Measurements from ENCODE around the gene EPHB4. TPM values are rescaled to one million over a fixed set of nuclear protein-coding genes. Genes with fewer than 3 reads are reported as not detected.

Gene EPHB4
- total RNA-seq, 1 experiment from 2014 or later: 135 TPM

DNA sequence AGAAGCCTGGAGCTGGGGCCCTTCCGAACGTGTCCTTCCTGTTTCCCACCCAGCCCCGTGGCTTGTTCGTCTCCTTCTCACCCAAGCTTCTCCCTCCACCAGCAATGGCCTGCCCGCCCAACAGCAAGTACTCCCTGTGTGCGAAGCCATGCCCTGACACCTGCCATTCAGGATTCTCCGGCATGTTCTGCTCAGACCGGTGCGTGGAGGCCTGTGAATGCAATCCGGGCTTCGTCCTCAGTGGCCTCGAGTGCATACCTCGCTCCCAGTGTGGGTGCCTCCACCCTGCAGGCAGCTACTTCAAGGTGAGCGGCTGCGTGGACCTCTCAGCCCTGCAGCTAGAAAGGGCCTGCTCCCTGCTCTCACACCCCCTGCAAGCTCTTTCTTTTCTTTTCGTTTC, 62.1 kb downstream of the EPHB4 start:
- no peak overlapping the region for H4K8ac ChIP-seq (replicated peaks; ENCODE audit: insufficient read length, low read depth, low read length)
- H3K14ac ChIP-seq (ENCODE audit: insufficient read depth, low read length): no peak overlapping the region; the same call in 1 of the 2 replicates
- no peak overlapping the region for H2AFZ ChIP-seq (ENCODE audit: low read length)
- H3K9me3 ChIP-seq (ENCODE audit: control insufficient read depth, low read depth, low read length): no peaks in the 10 kb centered on the region
- H3K27ac ChIP-seq (ENCODE audit: insufficient read length, low read depth, low read length): no peak overlapping the region
- H3K27me3 ChIP-seq (ENCODE audit: insufficient read depth, low read length): no peaks in the 10 kb centered on the region
- no CpG with 5 or more reads among the region's 16 CpGs for WGBS (ENCODE audit: extremely low coverage, insufficient read length, low lambda C conversion rate)
- no peak overlapping the region for H3K9ac ChIP-seq (ENCODE audit: extremely low read depth, insufficient read length, low read length)
- H4K20me1 ChIP-seq (ENCODE audit: control insufficient read depth, insufficient read depth, insufficient read length): no peaks in the 10 kb centered on the region
- H2BK15ac ChIP-seq (ENCODE audit: low read depth, low read length): no peak overlapping the region
- no peak overlapping the region for H2AK5ac ChIP-seq (ENCODE audit: insufficient read length, low read length)
- no peaks in the 10 kb centered on the region for H3K4me1 ChIP-seq (ENCODE audit: insufficient read depth, low read length)
- H3K56ac ChIP-seq (ENCODE audit: insufficient read length, low read depth, low read length): no peak overlapping the region
- Mint-ChIP-seq H3K4me1 (peaks cover 0 to 17% of the 10 kb centered on the region in 2 experiments; a peak in 2 of 4 replicates), H3K27ac (peak overlapping the region in 2 of 3 experiments; percentile 36 to 84; a peak in 2 of 7 replicates), H3K9me3 (no peaks in the 10 kb centered on the region; a peak in 1 of 5 replicates), H3K4me3 (no peak overlapping the region; a peak in 1 of 5 replicates), H3K36me3 (ENCODE audit: insufficient read depth in 1 of 3, low read depth in 3 of 3) (no peaks in the 10 kb centered on the region), H3K27me3 (ENCODE audit: low read depth) (peaks cover 14% of the 10 kb centered on the region)
- TF ChIP-seq, protein P1, sequence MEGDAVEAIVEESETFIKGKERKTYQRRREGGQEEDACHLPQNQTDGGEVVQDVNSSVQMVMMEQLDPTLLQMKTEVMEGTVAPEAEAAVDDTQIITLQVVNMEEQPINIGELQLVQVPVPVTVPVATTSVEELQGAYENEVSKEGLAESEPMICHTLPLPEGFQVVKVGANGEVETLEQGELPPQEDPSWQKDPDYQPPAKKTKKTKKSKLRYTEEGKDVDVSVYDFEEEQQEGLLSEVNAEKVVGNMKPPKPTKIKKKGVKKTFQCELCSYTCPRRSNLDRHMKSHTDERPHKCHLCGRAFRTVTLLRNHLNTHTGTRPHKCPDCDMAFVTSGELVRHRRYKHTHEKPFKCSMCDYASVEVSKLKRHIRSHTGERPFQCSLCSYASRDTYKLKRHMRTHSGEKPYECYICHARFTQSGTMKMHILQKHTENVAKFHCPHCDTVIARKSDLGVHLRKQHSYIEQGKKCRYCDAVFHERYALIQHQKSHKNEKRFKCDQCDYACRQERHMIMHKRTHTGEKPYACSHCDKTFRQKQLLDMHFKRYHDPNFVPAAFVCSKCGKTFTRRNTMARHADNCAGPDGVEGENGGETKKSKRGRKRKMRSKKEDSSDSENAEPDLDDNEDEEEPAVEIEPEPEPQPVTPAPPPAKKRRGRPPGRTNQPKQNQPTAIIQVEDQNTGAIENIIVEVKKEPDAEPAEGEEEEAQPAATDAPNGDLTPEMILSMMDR (conservative IDR thresholded peaks at IDR 0.05): no peak
- no peak overlapping the region for H2BK20ac ChIP-seq (ENCODE audit: low read depth, low read length, poor library complexity, severe bottlenecking)
- no peaks in the 10 kb centered on the region for H3K23me2 ChIP-seq (ENCODE audit: insufficient read length, low read depth, low read length, poor library complexity, severe bottlenecking)
- no peak overlapping the region for H3K18ac ChIP-seq (ENCODE audit: insufficient read length, low read depth, low read length)
- no peaks in the 10 kb centered on the region for H3K79me2 ChIP-seq (ENCODE audit: insufficient read depth, low read length)
- H2BK12ac ChIP-seq (ENCODE audit: insufficient read length, low read depth, low read length): no peak overlapping the region
- no peak overlapping the region for H3K4me2 ChIP-seq (ENCODE audit: insufficient read depth, insufficient read length, low read length)
- no peak overlapping the region for H3T11ph ChIP-seq (ENCODE audit: low read length)
- no peak overlapping the region for H2BK5ac ChIP-seq (ENCODE audit: insufficient read length, low read length)
- H3K79me1 ChIP-seq (ENCODE audit: insufficient read depth, low read depth, low read length, poor library complexity, severe bottlenecking): no peaks in the 10 kb centered on the region
- no peak overlapping the region for H3K4ac ChIP-seq (ENCODE audit: low read depth, low read length)
- no peak overlapping the region for H2BK120ac ChIP-seq (ENCODE audit: low read depth, low read length, poor library complexity, severe bottlenecking)
- no peak overlapping the region for H4K91ac ChIP-seq (ENCODE audit: insufficient read length, low read depth, low read length)
- H4K5ac ChIP-seq (ENCODE audit: insufficient read length, low read depth, low read length): no peak overlapping the region
- no peak for DNase-seq
- H3K23ac ChIP-seq (ENCODE audit: insufficient read length, low read depth, low read length): no peak overlapping the region
